Endothelial cell (in vitro differentiated cells): ENCODE data around the gene CUX1. TPM values are rescaled to one million over a fixed set of nuclear protein-coding genes. Genes with fewer than 3 reads are reported as not detected.

ENCODE experiments used
- DNase-seq: peaks from one replicate; pipeline ENCODE4 v3.0.0; 2021; ENCODE audit warnings: low spot score
- H3K27ac Mint-ChIP-seq: one replicate; pipeline ENCODE4 v1.8.0; 2021; ENCODE audit warnings: mixed read lengths, inconsistent platforms; ENCODE audit not compliant: unreplicated experiment
- H3K27me3 Mint-ChIP-seq: one replicate; pipeline ENCODE4 v1.8.0; 2021; ENCODE audit warnings: mild to moderate bottlenecking, moderate library complexity, mixed read lengths, inconsistent platforms; ENCODE audit not compliant: unreplicated experiment
- H3K36me3 Mint-ChIP-seq: one replicate; pipeline ENCODE4 v1.8.0; 2021; ENCODE audit warnings: mild to moderate bottlenecking, low read depth, mixed read lengths, inconsistent platforms; ENCODE audit not compliant: unreplicated experiment
- H3K4me1 Mint-ChIP-seq: one replicate; pipeline ENCODE4 v1.8.0; 2021; ENCODE audit warnings: mild to moderate bottlenecking, mixed read lengths, inconsistent platforms; ENCODE audit not compliant: unreplicated experiment
- H3K4me3 Mint-ChIP-seq: one replicate; pipeline ENCODE4 v1.8.0; 2021; ENCODE audit warnings: mild to moderate bottlenecking, mixed read lengths, inconsistent platforms; ENCODE audit not compliant: unreplicated experiment
- H3K9me3 Mint-ChIP-seq: one replicate; pipeline ENCODE4 v1.8.0; 2021; ENCODE audit warnings: mixed read lengths, inconsistent platforms; ENCODE audit not compliant: unreplicated experiment
- CTCF ChIP-seq: fragments of 200-600 bp; sonication (generic); IDR thresholded peaks from one replicate; pipeline ENCODE4 v1.5.0; 2021; ENCODE audit warnings: antibody characterized with exemption; ENCODE audit not compliant: unreplicated experiment
- total RNA-seq: library from RNA; stranded (reverse); fragmentation: NEBNext Ultra II Directional; extraction: Animal tissue kit (Norgen Biotek cat#: 25700); gene quantifications from one replicate; pipeline ENCODE4 v1.2.1, GENCODE V29; 2021; ENCODE audit not compliant: unreplicated experiment

Gene CUX1
- total RNA-seq, 1 donor from 2014 or later, result 43.7 TPM

- DNase-seq, result no peak
- Mint-ChIP-seq H3K36me3 (no peaks in the 10 kb centered on the region), H3K9me3 (no peaks in the 10 kb centered on the region), H3K27ac (no peak overlapping the region), H3K4me3 (no peak overlapping the region), H3K4me1 (peaks cover 2% of the 10 kb centered on the region), H3K27me3 (peaks cover 5% of the 10 kb centered on the region)
- TF ChIP-seq CTCF, result no peak
Measured at GRCh38 chr7:101896941-101897340, 79.5 kb downstream of the CUX1 start.

- DNase-seq, result no peak
- Mint-ChIP-seq H3K4me3 (no peak overlapping the region), H3K27me3 (peaks cover 8% of the 10 kb centered on the region), H3K36me3 (no peaks in the 10 kb centered on the region), H3K9me3 (no peaks in the 10 kb centered on the region), H3K27ac (no peak overlapping the region), H3K4me1 (peaks cover 2% of the 10 kb centered on the region)
- TF ChIP-seq CTCF, result no peak
Measured at GRCh38 chr7:101898106-101898505, 80.7 kb downstream of the CUX1 start.

GRCh38 chr7:101899616-101900015 is 82.2 kb downstream of the CUX1 start:
- Mint-ChIP-seq H3K4me1 (peaks cover 2% of the 10 kb centered on the region), H3K36me3 (no peaks in the 10 kb centered on the region), H3K27me3 (peaks cover 8% of the 10 kb centered on the region), H3K4me3 (no peak overlapping the region), H3K27ac (peak overlapping the region; percentile 25), H3K9me3 (no peaks in the 10 kb centered on the region)
- no peak for DNase-seq
- no peak for TF ChIP-seq CTCF

- Mint-ChIP-seq H3K4me1 (peaks cover 2% of the 10 kb centered on the region), H3K9me3 (no peaks in the 10 kb centered on the region), H3K27me3 (peaks cover 8% of the 10 kb centered on the region), H3K27ac (no peak overlapping the region), H3K4me3 (no peak overlapping the region), H3K36me3 (no peaks in the 10 kb centered on the region)
- TF ChIP-seq CTCF, result no peak
- DNase-seq, result no peak
Measured at GRCh38 chr7:101900103-101900502, 82.7 kb downstream of the CUX1 start.

GRCh38 chr7:101901661-101902491 is 84.5 kb downstream of the CUX1 start:
- no peak for TF ChIP-seq CTCF
- H3K4me3 Mint-ChIP-seq, result no peak overlapping the region
- H3K9me3 Mint-ChIP-seq, result no peaks in the 10 kb centered on the region
- no peaks in the 10 kb centered on the region for H3K36me3 Mint-ChIP-seq
- no peak overlapping the region for H3K27ac Mint-ChIP-seq
- DNase-seq, result no peak
- H3K4me1 Mint-ChIP-seq, result no peaks in the 10 kb centered on the region
- peaks cover 6% of the 10 kb centered on the region for H3K27me3 Mint-ChIP-seq
